ENCODE measurements around the gene RPRD1B.
A peak's percentile ranks its signal among the peaks of the same experiment; 100 is the strongest.
"Not testable (repeated sequence)": the region's sequence is repeated elsewhere in the genome, so short reads cannot be mapped to it uniquely, and the experiment has no call there.

RPRD1B gene

GRCh38 chr20:38104285-38104684, 70.7 kb downstream of the RPRD1B start:
- in situ Hi-C loops (cut with HindIII; ENCODE audit: low sequenced_read_pairs) = no loop called here
- no peak for TF ChIP-seq CTCF (IDR thresholded peaks at IDR 0.05; ENCODE audit: low read depth, low read length)

GRCh38 chr20:38106461-38106860, 72.9 kb downstream of the RPRD1B start:
- in situ Hi-C loops (cut with HindIII; ENCODE audit: low sequenced_read_pairs) = no loop called here
- TF ChIP-seq CTCF (IDR thresholded peaks at IDR 0.05; ENCODE audit: low read depth, low read length) = no peak
- DNase-seq (ENCODE audit: low read depth, low spot score) = no peak
- no peak overlapping the region for H3K4me3 ChIP-seq (ENCODE audit: low read depth, low read length)

More at GRCh38 chr20:38104285-38104684, 70.7 kb downstream of the RPRD1B start:
- no peak overlapping the region for H3K4me3 ChIP-seq (ENCODE audit: low read depth, low read length)
- no peak for DNase-seq (ENCODE audit: low read depth, low spot score)

- DNase-seq (ENCODE audit: low read depth, low spot score); H3K4me3 ChIP-seq (ENCODE audit: low read depth, low read length); in situ Hi-C loops (cut with HindIII; ENCODE audit: low sequenced_read_pairs): not testable (repeated sequence)
Observed at GRCh38 chr20:38107386-38107785, 73.8 kb downstream of the RPRD1B start.

- H3K4me3 ChIP-seq (ENCODE audit: low read depth, low read length); in situ Hi-C loops (cut with HindIII; ENCODE audit: low sequenced_read_pairs); DNase-seq (ENCODE audit: low read depth, low spot score): not testable (repeated sequence)
Observed at GRCh38 chr20:38107916-38108315, 74.4 kb downstream of the RPRD1B start.

GRCh38 chr20:38108438-38108985, 75.0 kb downstream of the RPRD1B start:
- H3K4me3 ChIP-seq (ENCODE audit: low read depth, low read length) = no peak overlapping the region
- no peak for TF ChIP-seq CTCF (IDR thresholded peaks at IDR 0.05; ENCODE audit: low read depth, low read length)
- DNase-seq (ENCODE audit: low read depth, low spot score) = peak; percentile 41
- in situ Hi-C loops (cut with HindIII; ENCODE audit: low sequenced_read_pairs) = no loop called here

GRCh38 chr20:38108986-38109541, 75.5 kb downstream of the RPRD1B start:
- DNase-seq (ENCODE audit: low read depth, low spot score) = peak; percentile 52
- in situ Hi-C loops (cut with HindIII; ENCODE audit: low sequenced_read_pairs) = no loop called here
- H3K4me3 ChIP-seq (ENCODE audit: low read depth, low read length) = no peak overlapping the region
- TF ChIP-seq CTCF (IDR thresholded peaks at IDR 0.05; ENCODE audit: low read depth, low read length) = no peak

- in situ Hi-C loops (cut with HindIII; ENCODE audit: low sequenced_read_pairs) = no loop called here
- peak; percentile 95 for DNase-seq (ENCODE audit: low read depth, low spot score)
- H3K4me3 ChIP-seq (ENCODE audit: low read depth, low read length) = no peak overlapping the region
- no peak for TF ChIP-seq CTCF (IDR thresholded peaks at IDR 0.05; ENCODE audit: low read depth, low read length)
Observed at GRCh38 chr20:38109591-38110524, 76.3 kb downstream of the RPRD1B start.
